Measurements from ENCODE around the gene SPR.

The SPR gene

DNA sequence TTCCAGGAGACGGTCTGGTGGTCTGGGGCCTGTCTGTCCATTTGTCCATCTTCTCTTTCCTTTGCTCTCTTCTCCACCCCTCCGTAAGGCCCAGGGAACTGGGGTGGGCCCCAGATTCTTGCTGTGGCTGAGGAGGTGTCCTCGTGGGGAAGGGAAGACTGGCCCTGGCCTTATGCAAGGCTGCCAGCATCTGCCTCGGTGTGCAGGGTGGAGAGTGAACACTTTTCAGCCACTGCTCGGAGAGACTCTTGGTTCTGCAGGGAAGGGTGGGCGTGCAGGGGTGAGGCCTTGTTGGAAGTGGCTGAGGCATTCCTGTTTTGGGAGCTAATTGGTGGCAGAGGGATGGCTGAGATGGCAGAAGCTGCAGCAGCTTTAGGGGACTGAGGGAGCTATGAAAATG lies 53.2 kb downstream of the SPR start:
- no peak for DNase-seq (ENCODE audit: low read depth, low spot score)
- TF ChIP-seq YY1 (IDR thresholded peaks at IDR 0.05; ENCODE audit: insufficient read depth, insufficient read length) (no peak), ZNF274 (IDR thresholded peaks at IDR 0.05; ENCODE audit: low read depth, low read length) (no peak), SUZ12 (IDR thresholded peaks at IDR 0.05; ENCODE audit: extremely low read depth, insufficient read depth, insufficient read length) (no peak)
- Histone ChIP-seq H3K4me3 (ENCODE audit: insufficient read length, low read depth) (no peak overlapping the region), H3K9ac (ENCODE audit: insufficient read length, low read depth) (peak overlapping the region; percentile 3), H3K4me1 (ENCODE audit: insufficient read depth, insufficient read length) (peaks cover 22% of the 10 kb centered on the region), H3K27me3 (ENCODE audit: insufficient read depth, insufficient read length) (peaks cover 12% of the 10 kb centered on the region), H3K9me3 (ENCODE audit: insufficient read depth, low read length) (no peaks in the 10 kb centered on the region), H3K36me3 (ENCODE audit: insufficient read depth, insufficient read length, low read length) (peaks cover 35% of the 10 kb centered on the region)

DNA sequence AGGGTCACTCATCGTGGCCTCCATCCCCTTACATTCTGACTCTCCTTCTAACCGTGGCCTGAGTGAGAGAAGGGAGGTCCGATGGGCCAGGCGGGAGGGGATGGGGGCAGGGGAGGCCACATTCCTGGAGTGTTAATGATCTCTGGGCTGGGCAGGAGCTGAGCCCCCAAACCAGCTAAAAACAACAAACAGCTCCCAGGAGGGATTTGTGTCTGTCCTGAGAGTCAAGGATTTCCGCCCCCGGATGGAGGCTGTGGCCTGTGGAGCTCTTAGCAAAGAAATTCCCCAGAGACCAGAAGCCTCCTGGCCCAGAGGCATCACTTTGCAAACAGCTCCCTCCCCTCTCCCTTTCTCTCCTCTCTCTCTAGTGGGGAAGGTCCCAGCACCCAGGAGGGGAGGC lies 53.6 kb downstream of the SPR start:
- DNase-seq (ENCODE audit: low read depth, low spot score) = peak; percentile 86
- Histone ChIP-seq H3K36me3 (ENCODE audit: insufficient read depth, insufficient read length, low read length) (peaks cover 35% of the 10 kb centered on the region), H3K4me3 (ENCODE audit: insufficient read length, low read depth) (no peak overlapping the region), H3K27me3 (ENCODE audit: insufficient read depth, insufficient read length) (peaks cover 8% of the 10 kb centered on the region), H3K9me3 (ENCODE audit: insufficient read depth, low read length) (no peaks in the 10 kb centered on the region), H3K4me1 (ENCODE audit: insufficient read depth, insufficient read length) (peaks cover 22% of the 10 kb centered on the region), H3K9ac (ENCODE audit: insufficient read length, low read depth) (peak overlapping the region; percentile 3)
- TF ChIP-seq SUZ12 (IDR thresholded peaks at IDR 0.05; ENCODE audit: extremely low read depth, insufficient read depth, insufficient read length) = no peak
- no peak for TF ChIP-seq YY1 (IDR thresholded peaks at IDR 0.05; ENCODE audit: insufficient read depth, insufficient read length)
- TF ChIP-seq ZNF274 (IDR thresholded peaks at IDR 0.05; ENCODE audit: low read depth, low read length) = no peak

Measured in NT2/D1 (cell line).